GM21447 (cell line): ENCODE data around the gene EXTL1.

Experiments used
- ATAC-seq: cut with Tn5 transposase; IDR thresholded peaks from one replicate; pipeline ENCODE4 v1.9.1; 2021; ENCODE audit not compliant: unreplicated experiment

EXTL1 gene

DNA sequence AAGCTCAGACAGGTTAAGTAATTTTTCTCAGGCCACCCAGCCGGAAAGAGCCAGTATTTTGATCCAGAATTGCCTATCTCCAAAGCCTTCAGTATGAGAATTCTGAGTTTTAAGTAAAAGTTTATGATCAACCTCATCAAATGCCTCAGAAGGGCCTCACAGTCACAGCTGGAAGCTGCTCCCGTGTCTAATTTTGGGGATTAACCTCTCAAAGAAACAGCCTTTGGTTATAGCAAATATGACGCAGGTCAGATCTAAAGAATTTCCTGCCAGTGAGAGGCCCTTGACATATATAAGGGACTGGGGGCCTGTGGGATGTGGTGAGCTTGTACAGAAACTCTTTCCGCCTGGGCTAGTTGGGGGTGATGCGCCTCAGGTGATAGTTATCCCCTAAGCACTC, 2.3 kb downstream of the EXTL1 start:
- no peak for ATAC-seq

DNA sequence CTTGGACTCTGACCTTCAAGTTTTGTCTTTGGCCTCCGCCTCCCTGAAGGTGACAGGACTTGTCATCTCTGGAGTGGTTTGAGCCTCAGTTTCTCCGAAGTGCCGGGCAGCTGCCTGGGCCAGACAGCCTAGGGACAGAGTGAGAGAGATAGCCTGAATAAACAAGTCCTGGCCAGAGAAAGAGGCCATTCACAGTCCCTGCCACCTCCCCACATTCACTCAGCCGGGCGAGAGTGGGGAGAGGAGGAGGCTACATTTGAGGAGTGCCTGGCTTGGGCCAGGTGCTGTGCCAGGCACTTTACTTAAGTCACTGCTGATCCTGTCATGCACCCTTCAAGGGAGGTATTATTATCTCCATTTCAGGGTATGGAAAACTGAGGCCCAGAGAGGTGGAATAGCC, 3.5 kb downstream of the EXTL1 start:
- ATAC-seq = no peak

DNA sequence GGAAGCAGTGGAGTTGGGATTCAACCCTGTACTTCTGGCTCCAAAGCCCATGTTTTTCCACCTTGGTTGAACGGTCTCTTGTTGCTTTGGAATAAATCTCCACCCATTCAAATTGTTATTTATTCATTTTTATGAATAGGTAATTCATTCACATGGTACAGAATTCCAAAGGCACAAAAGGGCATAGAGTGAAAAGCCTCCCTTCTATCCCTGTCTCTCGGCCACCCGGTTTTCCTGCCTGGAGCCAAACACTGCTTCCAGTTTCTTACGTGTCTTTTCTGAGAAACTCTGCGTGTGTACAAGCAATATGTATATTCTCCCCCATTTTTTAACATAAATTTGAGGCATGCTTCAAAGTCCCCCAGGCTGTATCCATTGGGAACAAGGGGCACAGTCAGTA, 3.9 kb downstream of the EXTL1 start:
- ATAC-seq = no peak

DNA sequence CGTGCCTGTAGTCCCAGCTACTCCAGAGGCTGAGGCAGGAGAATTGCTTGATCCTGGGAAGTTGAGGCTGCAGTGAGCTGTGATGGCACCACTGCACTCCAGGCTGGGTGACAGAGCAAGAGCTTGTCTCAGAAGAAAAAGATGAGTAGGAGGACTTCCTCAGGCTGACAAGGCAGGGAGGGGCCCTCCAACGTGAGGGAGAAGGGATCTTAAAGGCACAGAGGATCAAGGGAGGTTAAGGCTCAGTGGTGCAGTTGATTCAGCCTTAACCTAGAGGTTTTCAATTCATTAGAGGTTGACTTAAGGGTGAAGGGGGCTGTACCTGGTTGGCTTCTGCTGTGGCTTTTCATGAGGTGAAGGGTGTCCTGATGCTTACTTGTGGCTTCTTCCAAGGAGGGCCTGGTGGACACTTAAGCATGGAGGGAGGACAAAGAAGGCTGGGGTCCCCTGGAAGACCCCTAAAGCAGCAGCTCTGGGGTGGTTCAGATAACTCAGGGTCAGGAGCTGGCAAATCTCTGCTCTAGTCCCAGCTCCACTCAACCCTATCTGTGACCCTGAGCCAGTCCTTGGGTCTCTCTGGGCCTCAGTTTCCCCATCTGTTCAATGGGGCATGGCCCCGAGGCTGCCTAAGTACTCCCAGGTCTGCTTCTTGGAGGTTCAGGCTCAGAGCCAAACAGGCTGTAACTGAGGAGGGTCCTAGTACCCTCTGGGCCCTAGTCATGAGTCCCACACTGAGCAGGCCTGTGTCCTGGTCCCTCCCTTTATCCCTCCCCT, 6.3 kb downstream of the EXTL1 start:
- ATAC-seq = no peak

DNA sequence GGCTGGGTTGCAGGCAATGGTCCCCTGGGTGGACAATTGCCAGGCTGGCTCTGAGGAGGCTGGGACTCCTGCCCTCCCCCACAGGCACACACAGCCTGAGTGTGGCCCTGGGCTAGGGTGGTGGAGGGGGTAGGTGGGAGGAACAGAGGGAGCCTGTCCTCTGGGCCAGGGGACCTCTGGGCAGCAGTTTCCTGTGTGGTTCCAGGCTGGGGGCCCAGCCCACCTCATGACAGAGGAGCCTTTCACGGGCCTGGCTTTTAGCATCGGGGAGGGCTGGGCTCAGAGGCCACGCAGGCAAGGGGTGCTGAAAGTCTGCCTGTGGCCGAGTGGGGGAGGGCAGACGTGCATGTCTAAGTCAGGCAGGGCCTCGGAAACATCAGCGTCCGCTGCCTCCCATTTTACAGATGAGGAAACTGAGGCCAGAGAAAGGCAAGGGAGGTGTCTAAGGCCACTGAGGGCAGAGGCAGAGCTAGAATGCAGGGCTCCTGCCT, 7.0 kb downstream of the EXTL1 start:
- ATAC-seq = no peak

DNA sequence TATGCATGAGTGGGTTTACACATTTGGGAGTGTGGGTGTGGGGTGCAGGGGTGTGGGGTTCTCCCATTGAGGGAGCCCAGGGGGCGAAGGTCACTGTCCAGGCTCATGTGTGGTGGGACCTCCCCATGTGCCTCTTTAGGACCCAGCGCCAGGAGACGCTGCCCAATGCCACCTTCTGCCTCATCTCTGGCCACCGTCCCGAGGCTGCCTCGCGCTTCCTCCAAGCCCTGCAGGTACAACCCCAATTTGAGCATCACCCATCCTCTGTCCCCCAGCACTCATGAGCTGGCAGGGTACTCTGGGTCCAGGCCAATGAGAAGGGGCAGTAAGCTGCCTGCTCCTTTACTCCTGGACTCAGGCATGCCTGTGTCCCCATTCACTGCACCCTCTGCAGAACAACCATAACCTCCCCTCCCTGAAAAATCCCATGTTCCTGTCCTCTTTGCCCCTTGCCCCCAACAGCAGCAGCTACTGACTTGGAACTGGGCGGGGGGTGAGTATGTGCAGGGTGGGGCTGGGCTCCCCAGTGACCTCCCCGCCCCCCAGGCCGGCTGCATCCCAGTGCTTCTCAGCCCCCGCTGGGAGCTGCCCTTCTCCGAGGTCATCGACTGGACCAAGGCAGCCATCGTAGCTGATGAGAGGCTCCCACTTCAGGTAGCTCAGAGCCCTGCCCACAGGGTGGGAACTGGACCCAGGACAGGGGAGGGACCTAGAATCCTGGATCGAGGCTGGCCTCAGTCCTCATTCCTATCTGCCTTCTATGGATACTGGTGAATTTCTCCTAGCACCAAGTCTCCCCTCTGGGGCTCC, 7.7 kb downstream of the EXTL1 start:
- no peak for ATAC-seq

DNA sequence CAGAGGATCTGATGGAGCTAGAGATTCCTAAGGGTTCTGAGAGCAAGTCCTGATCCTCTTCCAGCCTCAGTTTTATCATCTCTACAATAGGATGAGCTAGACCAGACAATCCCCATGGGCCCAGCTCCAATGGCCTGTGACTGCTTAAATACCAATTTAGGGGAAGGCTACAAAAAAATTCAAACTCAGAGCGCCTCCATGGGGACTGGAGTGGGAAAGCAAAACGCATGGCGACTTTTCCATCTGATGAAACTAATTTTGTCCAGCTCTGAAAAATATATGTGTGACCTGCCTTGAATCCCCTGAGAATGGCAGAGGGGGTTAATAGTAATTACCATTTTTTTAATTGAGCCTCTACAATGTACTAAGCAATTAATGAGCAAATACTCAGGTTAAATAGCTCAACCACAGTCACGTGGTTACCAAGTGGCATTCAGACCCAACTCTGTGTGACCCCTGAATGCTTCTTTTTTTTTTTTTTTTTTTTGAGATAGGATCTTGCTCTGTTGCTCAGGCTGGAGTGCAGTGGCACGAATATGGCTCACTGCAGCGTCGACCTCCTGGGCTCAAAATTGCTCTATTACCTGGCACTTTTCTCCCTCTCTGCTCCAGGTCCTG, 8.4 kb downstream of the EXTL1 start:
- ATAC-seq = no peak

DNA sequence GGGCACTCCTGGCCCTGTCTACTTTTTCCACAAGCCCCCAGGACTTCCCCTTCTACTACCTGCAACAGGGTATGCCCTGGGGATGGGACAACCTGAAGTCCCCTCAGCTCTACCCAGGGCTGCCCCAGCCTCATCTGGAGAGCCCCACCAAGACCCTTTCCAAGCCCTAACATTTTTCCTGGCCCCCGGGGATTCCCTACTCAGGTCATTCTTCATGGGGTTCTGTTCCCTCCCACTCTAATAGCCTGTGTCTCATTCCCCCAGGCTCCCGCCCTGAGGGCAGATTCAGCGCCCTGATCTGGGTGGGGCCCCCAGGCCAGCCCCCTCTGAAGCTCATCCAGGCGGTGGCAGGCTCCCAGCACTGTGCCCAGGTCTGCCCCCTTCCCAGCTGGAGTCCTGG, 9.6 kb downstream of the EXTL1 start:
- no peak for ATAC-seq

DNA sequence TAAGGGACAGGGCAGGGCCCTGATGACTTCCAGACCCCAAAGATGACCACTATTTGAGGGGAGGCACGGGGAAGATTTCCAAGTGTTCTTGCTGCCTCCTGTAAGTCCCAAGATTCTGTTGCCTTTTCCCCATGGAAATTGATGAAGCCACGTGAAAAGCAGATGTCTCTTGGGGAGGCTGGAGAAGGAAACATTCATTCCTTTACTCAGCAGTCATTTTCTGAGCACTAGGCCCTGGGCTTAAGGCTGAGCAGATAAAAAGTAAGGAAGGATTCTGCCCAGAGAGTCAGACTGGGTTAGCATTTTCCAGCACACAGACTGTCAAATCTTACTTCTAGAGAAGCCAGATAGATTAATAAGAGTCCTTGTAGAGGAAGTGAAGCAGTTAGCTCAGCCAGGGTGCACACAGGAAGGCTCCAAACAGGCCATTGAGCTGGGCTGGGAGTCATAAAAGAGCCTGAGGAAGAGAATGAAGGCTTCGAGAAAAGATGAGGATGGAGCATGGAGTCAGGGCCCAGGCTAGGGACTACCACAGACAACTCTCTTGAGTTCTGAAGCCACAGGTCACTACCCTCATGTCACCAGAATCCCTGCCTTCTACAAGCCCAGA, 10.1 kb downstream of the EXTL1 start:
- no peak for ATAC-seq

DNA sequence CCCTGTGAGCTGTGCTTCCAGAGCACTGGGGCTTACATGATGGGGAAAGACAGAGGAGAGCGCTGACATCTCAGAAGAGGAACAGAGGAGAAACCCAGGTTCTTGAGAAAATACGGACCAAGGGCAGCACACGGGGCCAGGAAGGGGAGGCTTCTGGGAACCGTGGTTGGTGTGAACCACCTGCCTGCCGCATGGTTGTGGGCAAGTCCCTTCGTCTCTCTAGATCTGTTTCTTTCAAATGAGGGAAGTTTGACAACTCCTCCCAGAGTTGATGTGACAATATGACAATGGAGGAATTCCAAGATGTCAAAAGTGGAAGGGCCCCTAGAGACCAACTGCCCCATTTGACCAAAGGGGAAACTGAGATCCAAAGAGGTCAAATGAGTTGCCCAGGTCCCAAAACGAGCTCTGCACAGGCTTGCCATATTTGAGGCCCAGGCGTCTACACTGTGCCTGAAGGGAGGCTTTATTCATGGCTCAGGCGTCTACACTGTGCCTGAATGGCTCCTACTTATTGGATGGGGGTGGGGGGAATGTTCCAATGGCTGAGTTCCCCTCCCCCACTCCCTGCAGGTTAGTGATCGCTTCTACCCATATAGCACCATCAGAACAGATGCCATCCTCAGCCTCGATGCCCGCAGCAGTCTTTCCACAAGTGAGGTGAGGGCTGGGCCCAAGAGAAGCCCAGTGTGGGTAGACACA, 11.2 kb downstream of the EXTL1 start:
- no peak for ATAC-seq

DNA sequence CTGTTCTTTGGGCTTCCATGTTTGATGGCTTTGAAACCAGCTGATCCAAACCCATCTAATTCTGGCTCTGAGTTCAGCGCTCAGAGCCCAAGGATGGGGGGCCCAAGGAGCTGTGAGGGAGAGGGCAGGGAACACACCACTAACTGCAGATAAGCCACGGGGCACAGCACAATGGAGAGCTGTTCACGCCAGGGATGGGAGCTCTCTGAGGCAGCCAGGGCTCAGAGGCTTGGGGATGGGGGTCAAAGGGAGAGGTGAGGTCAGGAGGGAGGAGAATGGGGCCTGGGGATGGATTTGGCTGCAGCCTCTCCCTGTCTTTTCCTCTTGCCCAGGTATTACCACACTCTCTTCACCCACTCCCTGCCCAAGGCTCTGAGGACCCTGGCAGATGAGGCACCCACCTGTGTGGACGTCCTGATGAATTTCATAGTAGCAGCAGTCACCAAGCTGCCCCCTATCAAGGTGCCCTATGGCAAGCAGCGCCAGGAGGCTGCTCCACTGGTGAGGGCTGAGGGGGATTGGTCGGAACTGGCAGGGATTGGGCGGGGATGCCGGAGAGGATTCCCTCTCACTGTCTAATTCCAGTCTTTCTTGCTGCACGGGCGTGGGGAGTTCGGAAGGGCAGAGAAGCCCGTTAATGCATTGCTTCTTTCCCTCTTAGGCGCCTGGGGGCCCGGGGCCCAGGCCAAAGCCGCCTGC, 13.1 kb downstream of the EXTL1 start:
- ATAC-seq = no peak

DNA sequence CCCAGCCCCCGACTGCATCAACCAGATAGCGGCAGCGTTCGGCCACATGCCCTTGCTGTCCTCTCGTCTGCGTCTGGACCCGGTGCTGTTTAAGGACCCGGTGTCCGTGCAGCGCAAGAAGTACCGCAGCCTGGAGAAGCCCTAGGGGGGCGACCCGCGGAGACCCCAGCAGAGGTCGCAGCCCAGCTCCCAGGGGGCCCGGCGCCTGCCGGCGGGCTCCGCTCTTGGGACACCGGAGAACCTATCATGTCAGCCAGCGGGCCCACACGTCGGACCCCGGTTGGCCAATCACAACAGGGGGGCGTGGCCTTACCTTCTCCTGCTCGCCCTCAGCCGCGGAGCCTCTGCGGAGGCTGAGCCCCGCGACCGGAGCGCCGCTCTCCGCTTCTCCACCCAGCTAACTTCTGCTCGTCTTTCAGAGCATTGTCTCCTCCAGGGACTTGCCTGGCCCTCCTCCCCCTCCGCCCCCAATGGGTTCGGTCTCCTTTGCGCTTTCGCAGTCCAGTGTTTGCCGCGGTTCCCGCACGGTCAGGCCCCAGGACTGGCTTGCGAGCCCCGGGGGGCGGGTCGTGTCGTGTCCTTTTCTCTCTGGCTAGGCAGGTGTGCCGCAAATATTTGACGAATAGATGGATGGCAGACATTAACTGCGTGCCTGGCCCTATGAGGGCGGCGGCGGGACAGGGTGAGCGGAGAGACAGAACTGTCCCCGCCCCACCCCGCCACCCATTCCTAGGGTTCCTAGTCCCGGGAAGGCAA, 13.8 kb downstream of the EXTL1 start:
- ATAC-seq = peak; percentile 92

DNA sequence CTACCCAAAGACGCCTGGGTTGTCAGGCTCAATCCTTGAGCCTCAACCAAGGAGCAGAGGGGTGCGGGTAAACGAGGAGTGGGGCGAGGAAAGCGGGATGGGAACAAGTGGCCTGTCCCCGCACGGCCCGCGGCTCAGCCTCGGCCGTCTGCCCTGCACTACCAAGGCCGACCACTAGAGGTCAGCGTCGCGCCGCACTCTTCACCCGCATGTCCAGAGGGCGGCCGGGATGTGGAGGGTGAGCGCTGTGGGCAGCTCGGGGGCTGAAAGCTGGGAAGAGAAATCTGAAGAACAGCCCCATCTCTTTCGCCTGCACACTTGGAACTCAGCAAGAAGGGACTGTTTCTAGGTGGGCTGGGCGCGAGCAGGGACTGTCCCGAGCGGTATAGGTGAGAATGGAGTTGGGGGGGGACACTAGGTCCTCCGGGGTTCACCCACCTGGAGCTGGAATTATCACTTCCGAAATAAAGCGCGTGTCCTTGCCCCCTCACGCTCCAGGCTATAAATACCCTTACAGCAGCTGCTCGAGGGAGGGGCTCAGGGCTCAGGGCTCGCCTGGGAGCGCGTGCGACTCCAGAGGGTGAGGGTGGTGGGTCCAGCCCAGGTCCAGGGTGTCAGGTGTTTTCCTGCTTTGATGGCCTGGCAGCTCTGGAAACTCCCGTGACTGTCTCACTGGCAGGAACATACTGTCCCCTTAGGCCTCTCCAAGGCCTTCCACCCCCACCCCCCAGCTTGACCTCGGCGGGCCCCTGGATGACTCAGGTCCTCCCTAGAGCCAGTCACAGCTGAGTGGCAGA, 14.6 kb downstream of the EXTL1 start:
- peak; percentile 57 for ATAC-seq

DNA sequence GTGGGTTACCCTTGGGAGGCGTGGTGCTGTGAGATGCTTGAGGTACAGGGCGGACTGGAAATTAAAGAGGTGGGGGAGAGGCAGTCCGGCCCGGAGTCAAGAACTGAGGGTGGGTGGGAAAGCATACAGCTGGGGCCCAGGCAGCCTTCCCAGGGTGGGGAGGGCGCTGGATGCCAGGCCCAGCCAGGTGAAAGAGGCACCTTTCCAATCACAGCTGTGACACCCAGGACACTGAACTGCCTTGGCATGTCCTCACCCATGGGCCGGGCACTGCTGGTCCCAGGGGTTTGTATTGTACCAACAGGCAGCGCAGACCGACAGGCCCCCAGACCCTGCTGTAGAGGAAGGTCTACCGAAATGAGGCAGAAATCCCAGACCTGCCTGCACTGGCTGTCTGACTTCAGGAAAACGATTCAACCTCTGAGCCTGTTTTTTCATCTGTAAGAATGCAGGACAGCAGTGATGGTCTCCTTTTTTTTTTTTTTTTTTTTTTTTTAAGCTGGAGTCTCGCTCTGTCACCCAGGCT, 15.2 kb downstream of the EXTL1 start:
- ATAC-seq = no peak

DNA sequence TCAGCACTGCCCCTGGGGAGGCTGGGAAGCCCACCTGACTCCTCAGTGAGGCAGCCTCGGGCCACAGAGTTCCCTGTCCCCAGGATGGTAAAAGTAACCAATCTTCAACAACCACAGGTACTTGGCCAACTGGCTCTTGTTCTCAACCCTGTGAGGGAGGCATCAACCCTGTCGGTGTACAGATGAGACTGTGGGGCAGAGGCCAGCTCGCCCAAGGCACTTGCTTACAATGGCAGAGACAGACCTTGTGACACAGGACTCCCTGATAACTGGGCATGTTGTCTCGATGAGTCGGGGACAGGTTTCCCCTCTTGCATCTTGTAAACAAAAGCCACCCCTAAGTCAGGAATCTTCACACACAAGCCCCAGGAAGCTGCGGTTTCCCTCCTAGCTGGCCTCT, 16.3 kb downstream of the EXTL1 start:
- no peak for ATAC-seq

DNA sequence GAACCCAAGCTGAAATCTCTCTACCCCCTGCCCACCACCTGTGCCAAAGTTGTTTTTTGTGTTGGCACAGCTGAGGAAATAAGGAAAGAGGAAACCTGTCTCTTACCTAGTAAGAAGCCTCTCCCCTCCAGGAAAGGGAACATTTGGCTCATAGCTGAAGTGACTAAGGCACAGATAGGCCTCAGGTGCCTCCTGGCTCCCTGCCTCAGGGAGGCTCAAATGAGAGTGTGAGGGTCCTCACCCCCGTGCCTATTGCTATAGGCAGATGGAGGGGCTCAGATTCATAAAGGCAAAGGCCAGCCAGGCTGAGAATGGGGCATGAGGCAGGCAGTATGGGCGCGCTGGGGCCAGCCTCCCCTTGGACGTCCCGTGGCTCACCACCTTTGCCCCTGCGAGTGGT, 16.9 kb downstream of the EXTL1 start:
- no peak for ATAC-seq

DNA sequence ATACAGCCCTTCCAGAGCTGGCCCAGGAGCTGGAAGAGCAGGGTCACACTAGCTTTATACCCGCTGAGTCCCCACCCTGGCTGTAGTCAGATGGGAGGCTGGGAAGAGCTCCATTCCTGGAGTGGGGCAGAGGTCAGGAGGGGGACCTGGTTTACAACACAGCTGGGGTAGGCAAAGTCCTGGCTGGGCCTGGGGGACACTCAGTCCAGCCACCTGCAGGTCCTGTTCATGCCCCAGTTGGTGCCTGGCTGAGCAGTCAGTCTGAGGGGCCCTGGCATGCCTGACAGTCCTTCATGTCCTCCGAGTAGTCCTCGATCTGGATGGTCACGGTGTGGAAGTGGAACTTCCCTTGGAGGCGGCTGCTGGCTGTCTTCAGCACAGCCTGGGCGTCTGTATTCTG, 17.3 kb downstream of the EXTL1 start:
- no peak for ATAC-seq

DNA sequence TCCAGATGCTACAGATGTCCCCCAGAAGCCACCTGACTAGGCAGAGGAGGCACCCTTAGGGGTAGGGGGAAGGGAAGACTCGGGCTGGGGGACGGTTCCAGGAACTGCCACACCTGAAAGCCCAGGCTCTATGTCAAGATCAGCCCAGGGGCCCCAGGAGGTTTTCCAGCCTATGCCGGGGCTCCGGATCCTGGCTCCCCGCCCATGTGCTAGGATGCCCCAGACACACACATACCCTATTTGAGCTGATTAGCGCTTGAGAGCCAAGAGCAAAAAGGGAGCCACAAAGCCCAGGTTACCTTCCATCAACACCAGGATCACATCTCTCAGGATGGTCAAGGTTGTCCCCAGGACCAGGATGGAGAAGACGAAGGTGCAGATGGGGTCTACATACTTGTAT, 19.8 kb downstream of the EXTL1 start:
- no peak for ATAC-seq

DNA sequence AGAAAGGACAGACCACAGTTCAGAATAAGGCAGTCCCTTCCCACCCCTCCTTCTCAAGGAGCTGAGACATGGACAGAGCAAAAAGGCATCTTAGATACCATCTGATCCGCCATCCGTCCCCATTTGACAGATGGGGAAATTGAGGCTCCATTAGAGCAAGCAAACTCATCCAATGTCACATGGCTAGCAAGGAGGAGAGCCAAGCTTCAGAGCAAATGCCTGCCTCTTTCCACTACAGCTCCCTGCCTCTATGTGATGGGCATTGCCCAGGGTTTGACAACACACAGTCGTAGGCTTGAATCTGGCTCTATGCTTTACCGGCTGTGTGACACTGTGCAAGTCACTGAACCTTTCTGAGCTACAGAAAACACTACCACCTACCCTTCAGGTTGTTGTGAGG, 20.4 kb downstream of the EXTL1 start:
- no peak for ATAC-seq
